HG03571 (cell line): Measurements from ENCODE around the gene EML2.

Source experiments
- ATAC-seq: cut with Tn5 transposase; IDR thresholded peaks from one replicate; pipeline ENCODE4 v1.9.1; 2021; ENCODE audit not compliant: unreplicated experiment

Gene EML2

DNA sequence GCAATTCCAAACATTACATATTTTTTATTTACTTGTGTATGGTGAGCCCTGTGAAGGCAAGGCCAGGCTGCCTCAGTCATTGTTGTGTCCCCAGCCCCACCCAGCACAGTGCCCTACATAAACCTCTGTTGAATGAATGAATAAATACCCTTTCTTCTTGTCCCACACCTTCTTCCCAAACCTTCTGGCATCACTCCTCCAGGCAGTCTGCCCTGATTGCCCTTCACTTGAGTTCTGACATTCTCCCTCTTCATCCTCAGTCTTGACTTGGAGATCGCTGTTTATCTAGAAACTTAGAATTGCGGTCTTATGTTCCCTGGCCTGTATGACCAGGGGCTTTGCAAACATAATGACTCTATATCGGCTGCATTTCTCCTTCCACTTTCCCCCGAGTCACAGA, 49.4 kb downstream of the EML2 start:
- no peak for ATAC-seq

DNA sequence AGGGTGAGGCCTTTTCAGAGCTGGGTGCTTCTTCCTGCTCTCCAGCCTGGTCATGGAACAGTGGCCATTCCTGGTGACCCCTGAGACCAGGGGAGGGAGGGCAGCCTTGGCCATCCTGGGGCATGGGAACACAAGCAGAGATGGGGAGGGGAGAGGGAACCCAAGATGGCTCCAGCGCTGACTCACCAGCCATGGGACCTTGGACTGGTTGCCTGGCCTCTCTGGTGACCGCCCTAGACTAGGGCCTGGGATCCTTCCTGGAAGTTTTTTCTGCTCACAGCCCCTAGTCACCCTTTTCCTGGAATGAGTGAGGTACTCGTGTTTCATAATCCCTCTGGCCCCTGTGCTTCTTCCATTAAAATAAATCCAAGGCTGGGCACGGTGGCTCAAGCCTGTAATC, 51.3 kb downstream of the EML2 start:
- no peak for ATAC-seq

DNA sequence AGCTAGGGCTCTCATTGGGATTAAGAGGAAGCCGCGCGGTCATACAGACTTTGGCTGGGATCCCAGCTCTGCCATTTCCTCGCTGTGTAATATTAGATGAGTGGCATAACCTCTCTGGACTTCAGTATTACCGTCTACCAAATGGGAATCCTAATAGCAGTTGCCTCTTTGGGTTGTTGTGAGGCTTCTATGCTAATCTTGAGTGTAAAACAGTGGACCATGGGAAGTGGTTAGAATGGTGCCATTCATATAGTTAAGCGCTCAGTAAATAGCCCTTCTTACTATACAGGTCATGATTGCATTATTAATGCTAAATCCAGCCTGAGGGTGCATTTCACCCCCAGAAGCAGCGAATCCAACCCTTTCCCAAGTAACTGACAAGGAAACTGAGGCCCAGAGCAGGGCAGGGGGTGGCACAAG, 54.0 kb downstream of the EML2 start:
- ATAC-seq, result no peak

DNA sequence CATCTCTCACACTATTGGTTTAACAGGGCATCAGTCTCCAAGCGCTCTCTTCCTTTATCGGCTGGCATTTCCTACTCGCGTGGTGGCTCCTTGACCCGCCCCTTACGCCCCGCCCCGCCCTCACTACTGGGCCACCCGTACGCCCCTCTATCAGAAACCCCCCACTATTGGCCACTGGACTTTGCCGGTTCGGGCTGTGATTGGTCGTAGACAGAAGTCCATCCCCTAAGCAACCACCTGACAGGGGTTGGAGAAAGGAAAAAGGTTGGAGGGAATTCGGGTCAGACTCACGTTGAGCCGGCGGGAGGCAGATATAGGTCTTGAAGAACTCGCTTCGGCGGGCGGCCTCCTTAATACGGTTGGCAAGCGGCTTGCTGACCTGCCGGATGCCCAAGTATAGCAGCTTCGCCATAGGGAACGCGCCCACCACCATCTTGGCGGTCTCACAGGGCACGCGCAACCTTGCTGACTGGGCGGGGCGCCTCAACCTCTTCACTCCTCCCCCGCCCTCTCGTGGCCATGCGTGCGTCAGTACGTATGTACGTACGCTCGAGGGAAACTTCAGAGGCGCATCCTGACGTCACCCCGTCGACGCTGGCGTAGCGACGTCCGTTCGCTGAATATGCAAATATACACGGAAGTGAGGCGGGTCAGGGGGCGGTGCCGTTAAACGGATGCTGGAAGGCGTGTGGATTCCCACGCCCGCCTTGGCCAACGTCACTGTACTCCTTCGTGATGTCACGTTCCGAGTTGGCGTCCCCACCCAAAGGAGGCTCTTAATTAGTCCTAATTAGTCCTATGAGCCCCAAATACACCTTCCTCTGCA, 54.7 kb downstream of the EML2 start, which contains the start of gene OPA3:
TSS of gene OPA3 (minus strand) at position 471 of the 826 bp plus-strand sequence. CDS start at position 433, 38 bp downstream.
- ATAC-seq, result peak; percentile 85

DNA sequence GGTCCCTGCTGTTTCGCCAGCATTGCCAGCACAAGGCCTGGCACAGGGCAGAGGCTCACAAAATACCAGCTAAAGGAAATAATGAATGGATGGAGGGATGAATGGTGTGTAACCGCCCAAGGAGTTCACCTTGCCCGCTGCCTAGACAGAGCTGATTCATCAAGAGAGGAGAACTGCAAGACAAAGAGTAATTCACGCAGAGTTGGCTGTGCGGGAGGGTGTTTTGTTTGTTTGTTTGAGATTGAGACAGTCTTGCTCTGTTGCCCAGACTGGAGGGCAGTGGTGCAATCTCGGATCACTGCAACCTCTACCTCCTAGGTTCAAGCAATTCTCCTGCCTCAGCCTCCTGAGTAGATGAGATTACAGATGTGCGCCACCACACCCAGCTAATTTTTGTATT, 57.6 kb downstream of the EML2 start:
- ATAC-seq, result no peak

DNA sequence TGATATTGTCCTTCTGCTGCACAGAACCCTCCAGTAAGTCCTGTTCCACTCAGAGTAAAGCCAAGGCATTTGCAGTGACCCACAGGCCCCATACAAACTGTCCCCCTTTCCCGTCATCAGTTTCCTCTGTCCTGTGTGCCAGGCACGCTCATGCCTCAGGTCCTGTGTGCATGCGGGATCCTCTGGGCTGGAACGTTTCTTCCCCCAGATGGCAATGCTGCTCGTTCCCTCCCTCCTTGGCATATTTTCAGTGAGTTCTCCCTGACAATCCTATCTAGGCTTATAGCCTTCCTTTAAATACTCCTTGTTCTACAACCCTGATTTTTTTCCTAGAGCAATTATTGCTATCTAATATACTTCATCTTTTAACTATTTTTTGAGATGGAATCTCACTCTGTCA, 60.3 kb downstream of the EML2 start:
- ATAC-seq, result no peak

DNA sequence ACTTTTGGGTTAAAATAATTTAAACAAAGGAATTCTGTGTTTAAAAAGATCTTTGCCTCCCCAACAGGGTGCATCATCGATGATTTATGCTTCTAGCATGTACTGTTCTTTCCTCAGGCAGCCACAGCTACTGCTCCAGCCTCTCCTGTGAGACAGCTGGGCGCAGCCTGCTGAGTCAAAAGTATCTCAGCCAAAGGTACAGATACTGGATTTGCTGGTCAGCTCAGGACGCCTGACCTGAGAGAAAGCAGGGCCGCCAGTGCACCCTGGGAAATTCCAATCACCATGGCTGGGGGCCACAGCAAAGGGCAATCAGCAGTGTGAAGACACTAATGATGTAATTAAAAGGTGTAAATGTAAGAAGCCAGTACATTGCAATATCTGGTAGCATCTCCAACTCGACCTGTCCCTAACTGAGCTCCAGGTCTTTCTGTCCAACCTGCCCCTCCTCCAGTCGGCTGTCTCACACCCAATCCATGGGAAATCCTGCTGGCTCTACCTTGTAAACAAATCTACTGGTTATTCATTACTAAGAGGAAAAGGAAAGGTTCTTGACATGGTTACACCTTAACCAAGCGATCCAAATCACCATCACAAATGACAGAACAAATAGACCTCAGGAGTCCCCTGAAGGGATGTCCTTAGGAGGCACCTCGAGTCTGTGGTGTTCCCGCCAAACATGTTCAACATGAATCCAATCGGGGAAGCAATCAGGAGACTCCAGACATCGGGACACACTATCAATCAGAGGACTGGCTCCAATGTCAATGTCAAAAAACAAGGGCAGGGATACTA, 61.9 kb downstream of the EML2 start:
- ATAC-seq, result no peak

DNA sequence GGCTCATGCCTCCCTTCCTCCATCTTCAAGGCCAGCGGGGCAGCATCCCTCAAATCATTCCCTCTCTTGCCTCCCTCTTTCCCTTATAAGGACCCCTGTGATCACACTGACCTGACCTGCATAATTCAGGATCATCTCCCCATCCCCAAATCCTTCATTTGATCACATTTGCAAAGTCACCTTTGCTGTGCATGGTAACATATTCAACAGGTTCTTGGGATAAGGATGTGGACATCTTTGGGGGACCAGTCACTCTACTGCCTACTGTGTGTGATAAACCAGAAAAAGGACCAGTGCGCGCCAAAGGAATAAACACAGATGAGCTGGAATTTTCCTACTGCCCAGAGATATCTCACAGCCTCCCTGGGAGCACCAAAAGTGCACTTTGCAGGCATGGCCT, 62.5 kb downstream of the EML2 start:
- no peak for ATAC-seq

DNA sequence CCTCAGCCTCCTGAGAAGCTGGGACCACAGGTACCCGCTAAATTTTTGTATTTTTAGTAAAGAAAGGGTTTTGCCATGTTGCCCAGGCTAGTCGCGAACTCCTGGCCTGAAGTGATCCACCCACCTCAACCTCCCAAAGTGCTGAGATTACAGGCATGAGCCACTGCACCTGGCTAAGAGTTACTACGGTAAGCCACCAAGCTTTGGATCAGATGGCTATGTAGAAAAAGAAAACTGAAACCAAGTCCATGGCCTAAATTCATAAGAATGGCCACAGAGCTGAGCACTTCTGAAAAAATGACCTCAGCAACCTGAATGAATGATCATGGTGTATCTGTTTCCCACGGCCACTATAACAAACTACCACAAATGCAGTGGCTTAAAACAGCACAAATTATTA, 64.0 kb downstream of the EML2 start:
- no peak for ATAC-seq

DNA sequence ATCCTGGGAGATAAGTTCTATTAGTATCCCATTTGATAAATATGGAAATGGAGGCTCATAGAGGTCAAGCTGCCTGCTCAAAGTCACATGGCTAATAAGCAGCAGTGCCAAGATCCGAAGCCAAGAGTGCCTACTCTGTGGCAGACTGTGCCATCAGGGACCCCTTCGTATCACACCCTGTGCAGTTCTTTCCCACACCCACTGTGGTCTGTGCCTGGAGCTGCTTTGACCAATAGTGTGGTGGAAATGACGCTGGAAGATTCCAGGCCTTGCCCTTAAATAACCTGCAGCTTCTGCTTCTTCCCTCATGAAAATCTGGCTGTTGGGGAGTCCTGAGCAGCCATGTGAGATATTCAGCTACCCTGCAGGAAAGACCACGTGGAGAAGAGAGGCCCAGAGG, 64.7 kb downstream of the EML2 start:
- ATAC-seq, result no peak

DNA sequence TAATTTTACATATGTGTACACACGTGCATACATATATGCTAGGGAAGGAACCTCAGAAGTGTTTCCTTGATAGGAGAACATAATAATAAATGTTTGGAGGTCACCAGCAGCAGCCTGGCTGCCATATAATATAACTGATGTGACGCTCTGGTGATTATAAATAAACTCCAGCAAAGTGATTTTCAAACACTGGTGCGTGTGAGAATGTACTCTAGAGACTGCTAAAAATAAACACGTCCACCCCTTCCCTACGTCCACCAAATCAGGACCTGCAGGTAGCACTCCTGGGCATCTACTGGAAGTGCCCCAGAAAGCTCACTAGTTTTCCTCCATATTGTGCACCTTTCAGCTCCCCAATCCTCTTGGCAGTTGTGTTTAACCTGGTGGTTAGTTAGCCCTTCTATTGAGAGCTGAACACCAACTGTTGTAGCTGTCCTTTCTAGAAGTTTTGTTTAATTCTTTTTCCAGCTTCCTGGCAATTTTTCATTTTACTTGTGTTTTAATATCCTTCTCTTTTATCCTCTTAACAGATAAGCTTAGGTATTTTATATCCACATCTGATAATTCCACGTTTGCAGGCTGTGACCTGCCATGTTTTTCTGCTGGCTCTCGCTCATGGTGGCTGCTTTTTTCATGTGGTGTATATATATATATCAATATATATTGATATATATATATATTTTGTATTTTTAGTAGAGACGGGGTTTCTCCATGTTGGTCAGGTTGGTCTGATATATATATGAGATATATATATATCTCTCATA, 67.6 kb downstream of the EML2 start:
- no peak for ATAC-seq

DNA sequence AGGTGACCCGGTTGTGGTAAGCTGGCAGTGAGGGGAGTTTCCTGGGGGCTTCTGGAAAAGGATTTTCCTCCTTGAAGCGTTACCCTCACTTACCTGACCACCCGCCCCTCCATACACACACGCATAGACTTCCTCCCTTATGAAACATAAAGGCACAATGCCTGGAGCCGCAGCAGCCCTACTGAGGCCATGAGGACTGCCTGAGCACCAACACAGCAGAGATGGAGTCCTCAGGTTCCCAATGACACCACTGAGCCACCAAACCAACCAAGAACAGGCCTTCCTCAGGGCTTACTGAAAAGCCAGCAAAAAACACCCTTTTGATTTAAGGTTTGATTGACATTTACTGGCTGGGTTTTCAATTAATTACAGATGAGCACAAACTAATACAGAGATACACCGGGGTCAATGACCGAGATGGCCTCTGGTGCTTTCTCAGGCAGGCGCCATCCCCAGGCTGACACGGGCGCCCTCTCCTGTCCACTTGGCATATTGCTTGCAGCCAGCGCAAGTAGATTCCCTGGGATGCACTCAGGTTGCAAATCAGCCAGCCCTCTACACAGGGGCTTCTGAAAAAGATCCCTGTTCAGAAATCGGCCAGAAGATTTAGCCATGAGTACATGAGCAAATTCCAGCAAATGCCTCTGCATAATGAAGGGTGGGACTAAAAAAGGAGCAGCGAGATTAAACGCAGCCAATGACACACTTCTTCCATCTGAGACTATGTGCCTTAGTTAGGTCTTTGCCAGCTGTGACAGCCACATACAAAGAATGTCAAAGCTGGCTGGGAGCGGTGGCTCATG, 69.4 kb downstream of the EML2 start:
- no peak for ATAC-seq

DNA sequence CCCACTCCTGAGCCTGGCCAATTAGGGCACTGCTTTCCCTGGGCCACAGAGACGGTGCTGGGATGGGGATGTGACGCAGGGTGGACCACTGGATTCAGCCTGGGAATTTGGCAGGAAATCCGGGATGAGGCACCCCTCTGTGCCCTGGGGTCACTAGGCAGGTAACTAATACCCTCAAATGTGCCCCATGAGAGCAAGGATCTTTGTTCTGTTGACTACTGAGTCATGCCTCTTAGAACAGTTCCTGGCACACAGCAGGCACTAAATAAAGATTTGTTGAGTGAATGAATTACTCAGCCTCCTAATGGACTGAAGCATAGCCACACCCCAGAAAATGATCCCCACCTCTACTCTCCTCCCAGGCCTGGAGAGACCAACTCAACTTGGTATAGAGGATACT, 70.5 kb downstream of the EML2 start:
- no peak for ATAC-seq

DNA sequence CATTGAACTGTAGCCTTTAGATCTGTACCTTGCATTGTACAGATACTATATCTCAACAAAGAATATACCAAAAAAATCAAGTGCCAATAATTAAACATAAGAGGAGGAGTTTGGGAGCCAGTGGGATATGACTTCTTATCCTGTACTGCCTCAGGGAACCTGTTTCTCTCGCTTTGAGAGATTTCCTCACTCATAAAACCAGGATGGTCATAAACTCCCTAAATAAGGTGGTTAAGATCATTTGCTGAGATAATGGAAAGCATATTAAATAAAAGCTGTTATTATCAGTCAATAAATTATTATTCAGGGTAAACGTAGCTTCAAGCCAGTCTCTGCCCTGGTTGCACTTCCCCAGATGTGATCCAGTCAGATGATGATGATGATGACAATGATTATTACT, 71.6 kb downstream of the EML2 start:
- ATAC-seq, result no peak

DNA sequence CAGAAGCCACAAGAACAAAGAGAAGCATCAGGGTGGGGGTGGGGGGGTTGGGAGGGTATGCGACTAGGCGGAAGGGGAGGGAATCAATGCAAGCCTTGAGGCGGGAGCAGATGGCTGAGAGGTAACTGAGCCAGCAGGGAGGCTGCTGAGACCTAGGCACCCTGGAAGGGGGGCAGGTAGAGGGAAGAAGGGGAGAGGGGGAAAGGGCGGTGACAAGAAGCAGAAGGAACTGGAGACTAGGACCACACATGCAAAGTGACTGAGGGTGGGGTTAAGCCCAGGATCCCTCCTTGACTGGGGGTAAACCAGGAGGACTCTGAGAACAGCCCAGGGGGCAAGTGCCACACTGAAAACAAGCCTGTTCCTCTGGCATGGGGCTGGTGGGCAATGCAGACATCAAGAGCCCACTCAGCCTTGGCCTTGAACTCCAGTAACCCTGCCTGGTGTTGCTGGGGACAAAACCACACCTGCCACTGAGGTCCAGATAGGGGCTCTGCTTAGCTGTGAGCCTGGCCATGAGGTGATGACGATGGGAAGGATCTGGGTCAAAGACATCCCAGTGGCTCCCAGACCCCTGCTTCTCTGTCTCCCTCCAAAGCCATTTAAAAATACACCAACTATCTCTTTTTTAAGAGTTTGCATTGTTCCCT, 74.9 kb downstream of the EML2 start:
- ATAC-seq, result no peak

DNA sequence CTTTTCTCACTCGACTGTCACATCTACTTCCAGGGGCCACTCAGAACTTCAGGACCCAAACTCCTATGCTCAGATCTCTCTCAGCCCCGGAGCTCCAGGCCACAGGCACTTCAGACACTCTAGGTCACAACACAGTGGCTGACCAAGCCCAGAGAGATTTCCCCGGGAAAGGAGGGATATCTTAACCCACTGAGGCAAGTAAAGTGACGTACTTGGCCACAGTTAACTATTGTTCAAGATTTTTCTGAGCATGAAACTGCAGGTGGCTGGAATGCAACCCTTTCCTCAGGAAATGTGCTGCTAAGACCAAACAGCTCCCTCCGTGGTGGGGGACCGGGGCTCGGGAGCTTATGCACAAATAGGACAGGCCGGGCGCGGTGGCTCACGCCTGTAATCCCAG, 78.5 kb downstream of the EML2 start:
- no peak for ATAC-seq

DNA sequence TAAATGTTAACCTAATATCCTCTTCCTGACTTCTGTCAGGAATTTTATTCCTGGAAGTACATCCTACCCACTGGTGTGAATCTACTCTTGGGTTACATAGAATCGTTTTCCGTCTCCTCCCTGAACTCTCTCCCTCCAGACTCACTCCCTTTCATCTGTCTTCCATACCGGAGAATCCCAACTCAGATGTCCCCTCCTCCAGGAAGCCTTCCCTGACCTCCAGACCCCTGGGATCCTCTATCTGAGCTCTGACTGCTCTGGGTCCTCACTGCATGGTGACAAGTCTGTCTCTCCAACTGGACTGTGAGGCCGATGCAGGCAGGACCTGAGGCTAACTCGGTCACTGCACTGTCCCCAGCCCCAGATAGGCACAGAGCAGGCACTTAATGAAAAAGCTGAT, 79.2 kb downstream of the EML2 start:
- no peak for ATAC-seq
